ENCODE data around the gene MRPL57. TPM values are rescaled to one million over a fixed set of nuclear protein-coding genes. Genes with fewer than 3 reads are reported as not detected.

Gene MRPL57
- total RNA-seq, 1 donor from 2014 or later = 20.9 TPM

Other genes with a start within 250 kb of the MRPL57 start
- gene LATS2, start 115.1 kb upstream of the MRPL57 start, total RNA-seq = 1.1 and 2.2 TPM in 2 replicates
- 188 and 196 TPM in 2 replicates for gene SAP18, start 36.5 kb upstream of the MRPL57 start, total RNA-seq
- 39.4 and 44.0 TPM in 2 replicates for gene SKA3, start 106 bp upstream of the MRPL57 start, total RNA-seq

All from T-helper 2 cell treated with Interferon-gamma antibody and Interleukin-4, amounts not matched to agents 100 ng/mL and 5 ng/mL, for 36 hours (primary cell).